SH-SY5Y (cell line): Measurements from ENCODE around the gene GNGT2.

Source experiments
- GATA2 ChIP-seq: IDR thresholded peaks from 2 replicates; pipeline ENCODE4 v1.6.1; 2011; ENCODE audit warnings: mild to moderate bottlenecking, low read depth, low read length
- GATA3 ChIP-seq: IDR thresholded peaks from 2 replicates; pipeline ENCODE4 v1.6.1; 2011; ENCODE audit warnings: low read depth, mild to moderate bottlenecking, low read length, moderate library complexity

GNGT2 gene

GRCh38 chr17:49183341-49183740 lies 27.0 kb downstream of the GNGT2 start:
- TF ChIP-seq GATA2 (no peak), GATA3 (no peak)

DNA sequence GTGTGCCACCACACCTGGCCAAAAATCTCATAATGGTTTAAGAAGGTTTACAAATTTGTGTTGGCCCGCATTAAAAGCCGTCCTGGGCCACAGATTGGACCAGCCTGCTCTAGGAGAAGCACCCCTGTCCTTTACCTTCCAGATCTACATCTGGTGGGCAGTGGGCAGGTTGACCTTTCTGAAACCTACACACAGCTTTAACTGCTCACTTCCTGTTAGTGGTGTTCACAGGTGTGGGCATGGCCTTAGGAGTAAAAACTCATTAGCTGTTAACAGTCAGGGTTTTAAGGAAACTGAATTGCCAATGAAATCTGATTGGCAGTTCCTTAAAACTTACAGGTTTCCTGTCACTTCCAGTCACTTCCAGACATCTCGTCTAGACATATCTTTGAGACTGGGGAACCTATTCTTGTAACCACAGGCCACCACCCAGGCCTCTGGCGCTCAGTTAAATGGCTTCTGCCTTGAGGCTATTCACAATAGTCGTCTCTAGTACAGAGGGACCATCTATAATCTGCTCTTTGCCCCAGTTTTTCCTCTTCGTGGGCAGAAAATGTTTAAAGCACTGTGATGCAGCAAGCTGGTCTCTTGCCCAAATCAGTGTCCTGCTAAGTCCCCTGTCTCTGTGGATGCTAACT lies 29.3 kb downstream of the GNGT2 start:
- TF ChIP-seq GATA3 = no peak
- TF ChIP-seq GATA2 = no peak

- no peak for TF ChIP-seq GATA3
- TF ChIP-seq GATA2 = no peak
Observed at GRCh38 chr17:49180303-49180702, 30.1 kb downstream of the GNGT2 start.

GRCh38 chr17:49170216-49170615 lies 40.2 kb downstream of the GNGT2 start:
- TF ChIP-seq GATA2 = no peak
- TF ChIP-seq GATA3 = no peak

GRCh38 chr17:49168706-49169105 lies 41.7 kb downstream of the GNGT2 start:
- TF ChIP-seq GATA3 = no peak
- TF ChIP-seq GATA2 = no peak

DNA sequence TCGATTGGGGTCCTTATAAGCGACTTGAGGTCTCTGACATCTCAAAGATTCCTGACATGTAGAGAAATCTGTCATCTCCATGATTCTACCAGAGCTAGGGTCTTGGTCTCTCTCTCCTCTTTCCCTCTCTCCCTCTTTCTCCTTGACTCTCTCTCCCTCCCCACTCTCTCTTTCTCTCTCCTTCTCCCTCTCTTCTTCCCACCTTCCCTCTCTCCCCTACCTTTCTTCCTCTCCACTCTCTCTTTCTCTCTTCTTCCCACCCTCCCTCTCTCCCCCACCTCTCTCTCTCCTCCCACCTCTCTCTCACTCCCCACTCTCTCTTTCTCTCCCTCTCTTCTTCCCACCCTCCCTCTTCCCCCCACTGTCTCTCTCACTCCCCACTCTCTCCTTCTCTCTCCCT lies 45.2 kb downstream of the GNGT2 start:
- no peak for TF ChIP-seq GATA2
- no peak for TF ChIP-seq GATA3

DNA sequence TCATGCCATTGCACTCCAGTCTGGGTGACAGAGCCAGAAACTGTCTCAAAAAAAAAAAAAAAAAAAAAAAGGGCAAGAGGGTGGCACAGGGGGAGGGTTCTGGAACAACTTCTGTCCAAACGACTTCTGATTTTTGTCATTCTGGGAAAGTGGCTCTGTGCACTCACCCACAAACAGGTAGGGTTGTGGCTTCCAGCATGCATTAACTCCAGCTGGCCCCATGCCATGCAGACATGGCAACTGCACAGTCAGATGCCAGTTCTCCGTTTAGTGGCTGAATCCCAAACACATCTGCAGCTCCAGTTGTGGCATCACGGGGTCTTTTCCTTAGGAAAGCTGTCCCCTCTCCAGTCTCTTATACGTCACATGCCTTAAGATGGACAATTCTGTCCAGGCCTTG lies 47.5 kb downstream of the GNGT2 start:
- TF ChIP-seq GATA3 = no peak
- no peak for TF ChIP-seq GATA2

DNA sequence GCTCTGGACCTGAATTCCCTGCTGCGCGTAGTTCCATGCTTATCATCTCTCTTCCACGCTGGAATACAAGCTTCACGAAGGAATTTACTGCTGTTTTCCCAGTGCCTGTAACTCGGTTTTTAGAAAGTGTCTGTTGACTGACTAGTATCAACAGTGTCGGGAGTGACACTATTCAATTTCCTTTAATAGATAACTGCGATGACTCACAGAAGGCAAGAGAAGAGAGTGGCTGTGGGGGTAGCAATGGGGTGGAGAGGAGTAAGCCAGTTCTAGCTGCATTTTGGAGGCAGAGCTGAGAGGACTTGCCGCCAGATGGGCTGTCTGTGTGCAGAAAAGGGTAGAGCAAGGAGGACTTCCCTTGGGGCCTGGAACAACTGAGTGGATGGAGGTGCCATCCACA lies 52.6 kb downstream of the GNGT2 start:
- TF ChIP-seq GATA2 = no peak
- no peak for TF ChIP-seq GATA3

- no peak for TF ChIP-seq GATA3
- no peak for TF ChIP-seq GATA2
Observed at GRCh38 chr17:49156256-49156655, 54.1 kb downstream of the GNGT2 start.
